OCI-LY1 (cell line): ENCODE data around the gene NUP93.

ENCODE experiments used
- EZH2 ChIP-seq: fragments of 200-600 bp; sonication (generic), shearing (Covaris generic); IDR thresholded peaks from 2 replicates; pipeline ENCODE4 v1.8.0; 2017; ENCODE audit warnings: borderline replicate concordance, mixed run types, mild to moderate bottlenecking, antibody characterized with exemption, low read length, moderate library complexity, mixed read lengths
- TF ChIP-seq, protein P1 (sequence below): fragments of 200-600 bp; sonication (generic), shearing (Covaris generic); IDR thresholded peaks from 2 replicates; pipeline ENCODE4 v1.5.1; 2017; ENCODE audit warnings: mild to moderate bottlenecking, antibody characterized with exemption, low read length, moderate library complexity, mixed read lengths

DNA sequence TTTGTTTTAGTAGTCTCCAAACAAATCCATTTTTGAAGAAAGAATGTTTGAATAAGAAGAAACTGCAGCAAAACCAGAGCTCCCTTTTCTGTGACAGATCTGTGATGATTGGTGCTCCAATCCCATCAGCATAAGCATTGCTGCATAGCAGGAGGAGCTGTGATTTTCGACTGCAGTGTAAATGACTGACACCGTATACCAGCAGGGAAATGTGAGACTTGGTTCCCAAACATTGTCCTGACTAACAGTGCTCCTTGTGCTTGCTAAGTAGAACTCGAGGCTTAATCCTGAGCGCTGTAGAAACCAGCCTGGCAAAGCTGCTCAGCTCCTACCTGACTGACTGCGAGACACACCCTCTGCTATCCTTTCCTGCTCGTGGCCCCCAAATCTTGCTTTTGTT is 57.2 kb downstream of the NUP93 start:
- TF ChIP-seq, protein P1, sequence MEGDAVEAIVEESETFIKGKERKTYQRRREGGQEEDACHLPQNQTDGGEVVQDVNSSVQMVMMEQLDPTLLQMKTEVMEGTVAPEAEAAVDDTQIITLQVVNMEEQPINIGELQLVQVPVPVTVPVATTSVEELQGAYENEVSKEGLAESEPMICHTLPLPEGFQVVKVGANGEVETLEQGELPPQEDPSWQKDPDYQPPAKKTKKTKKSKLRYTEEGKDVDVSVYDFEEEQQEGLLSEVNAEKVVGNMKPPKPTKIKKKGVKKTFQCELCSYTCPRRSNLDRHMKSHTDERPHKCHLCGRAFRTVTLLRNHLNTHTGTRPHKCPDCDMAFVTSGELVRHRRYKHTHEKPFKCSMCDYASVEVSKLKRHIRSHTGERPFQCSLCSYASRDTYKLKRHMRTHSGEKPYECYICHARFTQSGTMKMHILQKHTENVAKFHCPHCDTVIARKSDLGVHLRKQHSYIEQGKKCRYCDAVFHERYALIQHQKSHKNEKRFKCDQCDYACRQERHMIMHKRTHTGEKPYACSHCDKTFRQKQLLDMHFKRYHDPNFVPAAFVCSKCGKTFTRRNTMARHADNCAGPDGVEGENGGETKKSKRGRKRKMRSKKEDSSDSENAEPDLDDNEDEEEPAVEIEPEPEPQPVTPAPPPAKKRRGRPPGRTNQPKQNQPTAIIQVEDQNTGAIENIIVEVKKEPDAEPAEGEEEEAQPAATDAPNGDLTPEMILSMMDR = no peak
- no peak for TF ChIP-seq EZH2
